GM19455 (cell line): ENCODE results near the gene TSHZ2.

Source experiments
- ATAC-seq: cut with Tn5 transposase; IDR thresholded peaks from one replicate; pipeline ENCODE4 v1.9.1; 2021; ENCODE audit not compliant: unreplicated experiment

TSHZ2 gene

DNA sequence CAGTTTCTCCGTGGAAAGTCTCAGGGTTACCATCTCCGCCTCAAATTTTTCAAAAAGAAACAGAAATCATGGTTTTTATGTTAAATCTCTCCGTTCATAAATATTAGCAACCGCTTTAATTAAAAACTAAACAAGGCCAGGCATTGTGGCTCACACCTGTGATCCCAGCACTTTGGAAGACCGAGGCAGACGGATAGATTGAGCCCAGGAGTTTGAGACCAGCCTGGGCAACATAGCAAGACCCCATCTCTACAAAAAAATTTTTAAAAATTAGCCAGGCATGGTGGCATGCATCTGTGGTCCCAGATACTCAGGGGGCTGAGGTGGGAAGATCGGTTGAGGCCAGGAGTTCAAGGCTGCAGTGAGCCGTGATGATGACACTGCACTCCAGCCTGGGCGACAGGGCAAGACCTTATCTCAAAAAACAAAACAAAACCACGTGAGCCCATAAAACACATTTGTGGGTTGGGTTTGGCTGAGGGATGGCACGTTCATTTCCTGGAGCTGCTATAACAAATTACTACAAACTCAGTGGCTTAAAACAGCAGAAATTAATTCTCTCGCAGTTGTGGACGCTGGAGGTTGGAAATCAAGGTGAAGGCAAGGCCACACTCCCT, 398.3 kb downstream of the TSHZ2 start:
- no peak for ATAC-seq

DNA sequence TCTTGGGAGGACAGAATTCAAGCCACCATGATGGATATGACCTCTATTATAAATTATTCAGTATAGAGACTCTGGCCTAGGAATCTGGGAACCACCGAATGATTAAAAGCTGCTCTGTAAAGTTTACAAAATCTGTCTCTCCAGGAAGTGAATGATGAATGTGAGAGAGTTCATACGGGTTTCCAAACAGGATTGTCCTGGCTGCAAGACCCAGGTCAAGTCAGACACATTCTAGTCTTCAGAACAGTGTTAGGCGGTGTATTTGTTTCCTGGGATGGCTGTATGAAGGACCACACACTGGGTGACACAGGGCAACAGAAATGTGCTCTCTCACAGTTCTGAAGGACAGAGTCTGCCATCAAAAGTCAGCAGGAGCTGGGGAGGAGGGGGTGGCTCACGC, 399.1 kb downstream of the TSHZ2 start:
- no peak for ATAC-seq

DNA sequence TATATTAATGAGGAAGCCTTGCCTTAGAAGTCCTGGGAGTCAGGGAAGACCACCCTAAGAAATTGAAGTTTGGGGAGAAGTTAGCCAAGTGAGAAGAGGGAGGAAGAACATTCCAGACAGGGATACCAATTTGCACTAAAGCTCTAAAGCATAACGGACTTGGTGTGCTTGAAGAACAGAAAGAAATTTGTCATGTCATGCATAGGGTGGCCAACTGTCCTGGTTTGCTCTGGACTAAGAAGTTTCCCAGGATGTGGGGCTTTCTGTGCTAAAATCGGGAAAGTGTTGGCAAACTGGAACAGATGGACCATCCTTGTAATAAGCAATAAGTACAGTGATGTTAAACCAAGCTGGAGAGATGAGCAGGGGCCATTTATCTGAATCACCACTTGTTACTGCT, 403.9 kb downstream of the TSHZ2 start:
- no peak for ATAC-seq

DNA sequence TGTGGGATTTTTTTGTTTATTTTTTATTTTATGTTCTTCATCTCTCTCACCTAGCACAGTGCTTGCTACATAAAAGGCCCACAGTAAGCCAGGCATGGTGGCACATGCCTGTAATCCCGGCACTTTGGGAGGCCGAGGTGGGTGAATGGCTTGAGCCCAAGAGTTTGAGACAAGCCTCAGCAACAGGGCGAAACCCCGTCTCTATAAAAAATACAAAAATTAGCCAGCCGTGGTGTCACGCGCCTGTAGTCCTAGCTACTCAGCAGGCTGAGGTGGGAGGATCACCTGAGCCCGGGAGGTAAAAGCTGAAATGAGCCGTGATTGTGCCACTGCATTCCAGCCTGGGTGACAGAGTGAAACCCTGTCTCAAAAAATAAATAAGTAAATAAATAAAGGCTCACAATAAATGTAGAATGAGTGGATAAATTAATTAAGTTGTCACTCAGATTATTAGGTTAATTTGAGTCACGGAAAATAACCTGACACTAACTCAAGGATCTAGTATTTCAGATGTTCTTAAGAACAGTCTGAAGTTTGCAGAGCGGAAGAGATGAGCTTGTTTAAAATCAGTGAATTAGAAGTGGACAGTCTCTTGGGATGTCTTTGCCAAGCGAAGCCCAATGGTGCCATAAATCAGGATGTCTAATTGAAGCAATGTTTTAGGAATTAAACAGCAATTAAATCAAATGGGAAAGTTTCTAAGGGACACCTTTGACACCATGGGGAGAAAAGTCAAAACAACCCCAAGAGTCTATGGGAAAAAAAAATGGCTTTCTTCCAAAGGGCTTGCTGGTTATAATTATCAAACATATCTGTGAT, 407.1 kb downstream of the TSHZ2 start:
- no peak for ATAC-seq

DNA sequence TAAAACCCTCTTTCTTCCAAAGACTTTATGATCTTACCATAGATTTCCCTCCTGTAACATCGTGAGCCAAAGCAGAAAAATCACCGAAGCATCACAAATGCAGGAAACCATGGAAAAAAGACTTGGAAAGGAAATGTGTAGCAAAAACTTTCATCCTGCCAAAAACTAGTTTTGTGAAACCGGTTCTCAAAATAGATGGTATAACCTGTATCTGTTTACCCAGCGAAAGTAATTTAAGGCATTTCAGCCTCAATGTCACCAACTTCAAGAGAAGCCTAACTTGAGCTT, 407.6 kb downstream of the TSHZ2 start:
- no peak for ATAC-seq

DNA sequence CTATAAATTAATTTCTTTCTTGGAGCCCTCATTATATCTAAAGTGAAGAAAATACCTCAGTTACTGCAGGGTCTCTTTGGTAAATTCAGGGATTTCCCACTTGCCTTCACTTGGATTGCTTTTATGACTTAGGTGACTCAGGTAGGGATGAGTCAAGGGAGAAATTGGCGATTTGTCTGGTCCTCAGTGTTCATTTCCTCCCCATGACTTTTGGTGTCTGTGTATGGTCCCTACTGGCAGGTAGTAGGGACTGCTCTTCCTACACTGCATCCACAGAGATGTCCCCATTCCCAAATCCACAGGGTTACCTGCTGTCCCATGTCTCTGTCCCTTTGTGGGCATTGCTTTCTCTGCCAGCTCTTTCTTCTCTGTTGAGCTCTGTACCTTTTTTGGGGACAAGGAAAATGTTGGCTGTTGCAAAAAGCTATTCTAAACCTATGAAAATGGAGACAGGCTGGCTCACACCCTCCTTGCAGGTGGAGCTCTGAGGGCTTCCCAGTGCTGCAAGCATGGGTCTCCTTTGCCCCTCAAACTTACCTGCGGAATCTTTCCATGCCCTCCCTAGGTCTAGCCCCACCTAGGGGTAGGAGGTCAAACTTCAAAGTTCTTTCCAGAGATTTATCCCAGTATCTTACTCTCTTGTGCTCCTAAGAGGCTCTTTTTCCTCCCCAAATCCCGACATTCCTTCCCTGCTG, 409.6 kb downstream of the TSHZ2 start:
- no peak for ATAC-seq

DNA sequence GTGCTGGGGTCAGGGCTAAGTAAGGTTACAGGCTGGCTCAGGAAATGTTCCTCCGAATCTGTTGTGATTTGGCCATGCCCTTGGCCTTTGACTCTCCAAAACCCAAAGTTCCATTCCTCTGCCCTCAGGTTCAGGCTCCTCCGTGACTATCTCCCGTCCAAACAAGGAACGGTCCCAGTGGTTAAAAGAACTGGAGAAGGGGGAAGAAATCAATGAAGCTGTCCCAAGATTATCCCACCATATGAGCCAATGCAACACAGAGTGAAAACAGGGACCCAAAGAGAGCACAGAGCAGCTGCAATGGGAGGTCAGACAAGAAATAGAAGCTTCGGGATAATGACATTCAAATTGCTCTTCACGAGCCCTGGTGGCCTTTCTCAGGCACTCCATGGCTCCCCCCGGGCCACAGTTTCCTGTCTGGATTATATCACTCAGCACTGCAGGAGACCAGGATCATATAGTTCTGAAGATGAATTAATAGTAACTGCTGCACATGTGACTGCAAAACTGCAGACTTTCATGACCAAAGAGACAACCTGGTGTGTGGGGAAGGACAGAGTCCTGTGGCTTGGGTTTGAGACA, 410.2 kb downstream of the TSHZ2 start:
- no peak for ATAC-seq

DNA sequence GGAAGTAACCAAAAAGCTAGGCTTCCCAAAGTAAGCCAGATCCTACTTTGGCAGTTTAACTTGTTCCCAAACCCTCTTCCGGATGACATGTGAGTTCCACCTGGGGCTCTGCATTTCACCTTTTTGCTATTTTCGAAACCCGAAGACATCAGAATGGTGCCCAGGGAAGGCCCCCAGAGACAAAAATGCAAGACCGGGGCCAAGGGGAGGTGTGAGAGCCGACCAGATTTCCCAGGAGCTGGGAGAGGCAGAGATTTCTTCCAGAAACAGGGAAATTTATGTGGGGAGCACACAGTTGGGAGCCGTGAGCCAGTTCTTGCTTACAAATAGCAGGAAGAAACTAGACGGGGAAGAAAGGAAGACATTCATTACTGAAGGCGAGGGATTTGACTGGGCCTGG, 411.8 kb downstream of the TSHZ2 start:
- ATAC-seq: no peak

DNA sequence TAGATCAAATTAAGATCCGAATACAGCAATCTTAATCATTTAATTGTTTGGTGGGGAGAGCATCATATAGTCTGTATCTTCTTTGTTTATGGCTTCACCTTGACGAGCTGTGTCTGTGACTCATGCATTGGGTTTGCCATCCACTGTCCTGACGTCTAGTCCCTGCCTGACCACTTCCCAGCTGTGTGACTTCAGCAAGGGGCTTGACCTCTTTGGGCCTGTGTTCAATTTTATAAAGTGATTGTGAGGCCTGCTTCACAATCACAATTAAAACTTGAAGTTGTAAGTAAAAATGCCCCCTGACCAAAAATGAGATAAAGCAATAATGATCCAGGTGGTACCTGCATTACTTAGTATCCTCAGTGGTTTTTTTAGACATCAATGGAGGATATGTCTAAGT, 412.2 kb downstream of the TSHZ2 start:
- ATAC-seq: no peak

DNA sequence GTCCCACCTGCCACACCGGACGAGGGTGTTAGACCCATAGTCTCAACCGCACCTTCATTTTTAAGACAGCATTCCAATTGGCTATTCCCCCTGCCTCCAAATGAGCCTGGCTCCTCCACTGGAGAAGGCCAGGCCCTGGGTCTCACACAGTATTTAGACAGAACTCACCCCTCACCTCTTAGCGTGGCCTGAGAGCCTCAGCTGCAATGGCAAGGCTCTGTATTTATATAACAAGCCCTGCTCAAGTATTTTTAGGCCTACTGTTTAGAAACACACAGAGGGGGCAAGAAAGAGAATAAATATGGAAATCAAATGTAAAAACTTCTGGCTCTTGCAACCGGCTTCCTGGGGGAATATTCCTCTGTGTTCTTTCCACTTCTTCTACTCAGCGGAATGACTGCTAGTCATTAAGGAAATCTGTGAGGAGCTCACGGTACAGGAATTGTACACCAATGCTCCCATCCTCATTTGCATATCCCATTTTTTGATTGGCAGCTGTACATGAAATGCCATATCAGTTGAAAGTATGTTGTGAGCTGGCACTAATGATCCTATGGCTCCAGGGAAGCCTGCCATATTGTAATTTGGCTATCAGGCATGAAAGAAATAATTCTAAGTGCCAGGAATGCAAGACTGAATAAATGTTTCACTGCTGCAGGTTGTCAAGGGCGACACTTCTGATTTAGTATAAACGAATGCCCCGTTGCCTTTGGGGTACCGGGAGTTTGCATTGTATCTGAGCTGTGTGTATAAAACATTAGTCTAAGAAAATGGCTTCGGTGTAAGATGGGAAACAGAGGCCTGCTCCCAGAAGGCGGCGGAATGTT, 414.0 kb downstream of the TSHZ2 start:
- ATAC-seq: no peak

DNA sequence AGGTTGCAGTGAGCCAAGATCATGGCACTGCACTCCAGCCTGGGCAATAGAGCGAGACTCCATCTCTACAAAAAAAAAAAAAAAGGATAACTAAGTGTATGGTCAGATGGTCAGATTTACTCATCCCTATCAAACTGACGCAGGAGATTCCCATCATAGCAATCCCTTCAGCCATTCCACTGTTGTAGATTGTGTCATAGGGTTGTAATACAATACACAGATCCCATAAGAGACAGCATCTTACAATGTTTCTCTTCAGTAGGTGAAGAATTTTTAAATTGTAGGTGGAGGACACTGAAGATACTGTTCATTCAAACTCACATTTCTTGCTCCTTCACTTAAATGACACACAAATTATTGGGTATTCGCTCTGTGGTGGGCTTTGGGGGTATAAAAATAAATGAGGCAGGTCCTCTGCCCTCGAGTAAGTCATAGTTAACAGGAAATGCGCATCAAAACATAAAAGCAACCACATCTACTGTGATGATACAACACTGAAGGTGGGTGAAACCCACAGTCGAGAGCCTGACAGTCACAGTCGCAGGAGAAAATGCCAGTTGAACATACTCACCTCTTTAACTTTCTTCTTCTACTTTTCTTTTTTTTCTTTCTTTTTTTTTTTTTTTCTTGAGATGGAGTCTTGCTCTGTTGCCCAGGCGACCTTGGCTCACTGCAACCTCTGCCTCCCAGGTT, 416.0 kb downstream of the TSHZ2 start:
- no peak for ATAC-seq

DNA sequence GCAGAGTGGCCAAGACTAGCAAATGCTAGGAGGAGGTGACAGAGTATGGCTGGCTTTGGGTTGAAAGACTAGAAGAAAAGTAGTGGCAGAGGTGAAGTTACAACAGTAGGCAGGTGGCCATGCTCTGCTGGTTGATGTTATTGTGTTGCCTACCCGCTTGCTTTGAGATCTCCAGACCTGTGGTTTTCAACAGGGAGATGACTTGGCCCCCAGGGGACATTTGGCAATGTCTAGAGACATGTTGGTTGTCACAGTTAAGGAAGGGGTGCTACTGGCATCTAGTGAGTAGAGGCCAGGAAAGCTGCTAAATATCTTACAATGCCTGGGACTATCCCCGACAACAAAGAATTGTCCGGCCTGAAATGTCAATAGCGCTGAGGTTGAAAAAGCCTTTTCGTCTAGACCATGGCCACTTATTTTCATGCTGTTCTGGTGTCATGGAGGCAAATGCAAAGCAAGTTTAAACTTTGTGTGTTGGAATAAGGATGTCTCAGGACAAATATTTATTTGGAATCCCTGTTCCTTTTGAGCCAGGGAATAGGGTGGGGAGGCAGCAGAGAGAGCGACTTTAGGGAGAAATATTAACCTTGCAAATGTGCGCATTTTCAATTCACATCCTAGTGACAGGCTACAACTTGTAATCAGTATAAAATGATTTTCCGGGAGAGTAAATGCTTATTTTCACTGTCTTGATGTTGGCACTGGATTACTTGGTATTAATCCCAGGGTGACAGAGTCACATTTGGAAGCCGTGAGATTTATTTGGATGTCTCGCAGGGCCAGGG, 417.6 kb downstream of the TSHZ2 start:
- ATAC-seq: no peak

DNA sequence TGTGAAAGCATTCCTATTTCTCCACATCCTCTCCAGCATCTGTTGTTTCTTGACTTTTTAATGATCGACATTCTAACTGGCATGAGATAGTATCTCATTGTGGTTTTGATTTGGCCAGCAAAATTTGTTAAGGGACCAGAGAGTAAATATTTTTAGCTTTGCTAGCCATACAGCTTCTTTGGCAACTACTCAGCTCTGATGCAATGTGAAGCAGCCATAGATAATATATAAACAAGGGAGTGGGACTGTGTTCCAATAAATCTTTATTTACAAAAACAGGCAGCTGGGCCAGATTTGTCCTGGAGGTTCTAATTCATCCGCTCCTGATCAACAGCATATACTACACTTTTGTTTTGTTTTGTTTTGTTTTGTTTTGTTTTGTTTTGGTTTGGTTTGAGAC, 418.6 kb downstream of the TSHZ2 start:
- no peak for ATAC-seq

DNA sequence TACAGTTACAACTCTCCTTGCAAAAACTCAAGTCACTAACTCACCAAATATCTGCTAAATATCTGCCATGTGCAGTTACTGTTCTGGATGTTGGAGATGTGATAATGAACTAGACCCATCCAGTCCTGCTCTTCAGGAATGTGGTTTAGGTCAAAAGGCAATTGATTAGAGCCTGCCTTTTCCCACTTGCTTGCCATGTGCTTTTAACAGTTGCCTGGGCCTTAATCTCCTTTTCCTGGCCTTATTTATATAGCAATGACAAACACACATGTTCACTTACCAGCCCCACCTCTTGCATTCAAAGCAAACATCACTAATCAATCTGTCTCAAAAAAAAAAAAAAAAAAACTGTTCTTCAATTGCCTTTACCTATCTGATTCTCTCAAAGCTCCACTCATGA, 422.3 kb downstream of the TSHZ2 start:
- no peak for ATAC-seq

DNA sequence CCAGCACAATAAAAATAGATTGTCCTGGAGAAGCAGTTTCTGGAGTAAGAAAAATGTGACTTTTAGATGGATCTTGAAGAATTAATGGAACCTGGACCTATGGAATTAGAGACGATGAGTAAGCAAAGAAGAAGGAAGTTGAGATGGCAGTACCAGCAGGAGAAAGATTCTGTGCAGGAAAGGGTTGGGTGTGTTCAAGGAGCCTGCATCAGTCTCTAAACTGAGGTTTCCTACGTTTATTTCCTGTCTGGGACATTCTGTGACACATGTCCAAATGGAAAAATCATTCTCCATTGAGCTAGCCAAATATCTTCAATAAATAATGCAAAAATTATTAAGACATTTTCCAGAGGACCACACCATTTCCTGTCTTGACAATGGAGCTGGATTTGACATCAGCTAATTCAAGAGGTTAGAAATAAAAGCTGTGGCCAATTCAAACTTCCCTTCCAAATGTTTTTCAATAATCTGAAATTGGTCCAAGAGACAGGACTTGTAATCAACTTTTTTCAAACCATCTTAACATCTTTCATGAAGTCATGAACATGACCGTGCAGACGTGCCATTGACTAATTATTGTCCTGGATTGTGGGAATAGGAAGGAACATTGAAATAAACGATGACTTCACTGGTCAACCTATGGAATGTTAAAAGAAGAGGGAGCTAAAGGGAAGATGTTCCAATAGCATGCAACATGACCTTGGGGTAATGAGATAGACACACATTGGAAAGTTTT, 423.2 kb downstream of the TSHZ2 start:
- no peak for ATAC-seq

DNA sequence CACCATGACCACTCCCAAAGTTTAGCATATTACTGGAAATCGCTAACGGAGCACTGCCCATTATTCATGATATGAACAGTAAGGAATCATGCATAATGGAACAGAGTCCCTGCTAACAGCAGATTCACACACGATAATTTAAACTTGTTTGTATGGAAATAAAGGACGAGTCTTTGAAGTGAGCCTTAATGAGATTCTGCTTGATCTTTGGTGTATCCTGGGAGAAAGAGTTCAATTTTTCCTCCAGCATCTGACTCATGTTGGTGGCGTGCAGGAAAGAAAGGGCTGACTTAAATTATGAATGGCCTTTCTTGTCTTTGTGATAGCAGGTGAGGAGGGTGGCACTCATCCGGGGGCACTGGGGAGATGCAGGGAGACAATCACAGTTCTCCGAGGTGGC, 426.9 kb downstream of the TSHZ2 start:
- ATAC-seq: no peak

DNA sequence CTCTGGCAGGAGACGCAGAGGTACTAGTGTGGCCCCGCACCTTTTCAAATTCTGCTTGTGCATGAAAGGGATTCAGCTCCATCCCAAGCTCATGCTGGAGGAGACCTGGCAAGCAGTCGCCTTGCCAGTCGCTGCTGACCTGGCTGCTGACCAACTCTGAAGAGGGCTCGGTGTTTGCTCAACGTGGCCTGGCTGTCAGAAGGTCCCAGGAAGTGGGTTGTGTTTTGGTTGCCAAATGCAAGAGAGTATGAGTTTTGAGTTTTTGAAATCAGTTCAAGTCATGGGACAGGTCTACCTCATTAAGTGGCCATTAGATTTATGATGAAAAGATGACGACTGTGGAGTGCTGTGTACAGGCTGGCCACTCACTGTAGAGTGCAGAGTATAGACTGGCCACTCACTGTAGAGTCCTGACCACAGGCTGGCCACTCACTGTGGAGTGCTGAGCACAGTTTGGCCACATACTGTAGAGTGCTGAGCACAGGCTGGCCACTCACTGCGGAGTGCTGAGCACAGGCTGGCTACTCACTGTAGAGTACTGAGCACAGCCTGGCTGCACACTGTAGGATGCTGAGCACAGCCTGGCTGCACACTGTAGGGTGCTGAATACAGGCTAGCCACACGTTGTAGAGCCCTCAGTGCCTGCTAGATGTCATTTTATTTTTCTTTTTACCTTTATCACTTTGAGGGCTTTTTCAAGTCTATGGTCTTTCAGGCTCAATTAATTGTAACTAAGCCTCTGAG, 427.6 kb downstream of the TSHZ2 start:
- ATAC-seq: no peak

DNA sequence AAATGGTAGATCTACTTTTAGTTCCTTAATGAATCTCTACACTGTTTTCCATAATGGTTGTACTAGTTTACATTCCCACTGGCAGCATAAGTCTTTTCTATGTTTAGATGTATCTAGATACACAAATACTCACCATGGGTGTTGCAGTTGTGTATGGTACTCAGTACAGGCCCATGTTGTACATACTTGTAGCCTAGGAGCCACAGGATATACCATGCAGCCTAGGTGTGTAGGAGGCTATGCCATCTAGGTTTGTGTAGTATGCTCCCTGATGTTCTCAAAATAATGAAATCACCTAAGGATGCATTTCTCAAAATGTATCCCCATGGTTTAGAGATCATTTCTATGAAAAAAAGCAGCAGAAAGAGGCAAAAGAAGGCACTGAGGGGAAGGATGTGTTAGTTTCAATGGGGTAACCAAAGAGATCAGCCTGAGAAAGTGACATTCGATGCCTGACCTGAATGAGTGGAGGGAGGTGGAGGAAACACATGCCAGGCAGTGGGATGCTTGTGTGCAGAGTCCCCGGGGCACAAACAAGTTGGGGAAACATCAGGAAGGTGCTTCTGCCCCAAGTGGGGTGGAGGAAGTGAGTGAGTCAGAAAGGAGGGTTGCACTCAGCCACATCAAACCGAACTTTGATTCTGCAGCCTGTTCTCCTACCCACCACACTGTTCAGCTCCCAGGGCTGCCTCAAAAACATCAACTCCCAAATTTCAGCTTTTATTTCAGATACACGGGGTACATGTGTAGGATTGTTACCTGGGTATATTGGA, 430.3 kb downstream of the TSHZ2 start:
- no peak for ATAC-seq
